ENCODE measurements around the gene LNX2.
A peak's percentile ranks its signal among the peaks of the same experiment; 100 is the strongest.

LNX2 gene

DNA sequence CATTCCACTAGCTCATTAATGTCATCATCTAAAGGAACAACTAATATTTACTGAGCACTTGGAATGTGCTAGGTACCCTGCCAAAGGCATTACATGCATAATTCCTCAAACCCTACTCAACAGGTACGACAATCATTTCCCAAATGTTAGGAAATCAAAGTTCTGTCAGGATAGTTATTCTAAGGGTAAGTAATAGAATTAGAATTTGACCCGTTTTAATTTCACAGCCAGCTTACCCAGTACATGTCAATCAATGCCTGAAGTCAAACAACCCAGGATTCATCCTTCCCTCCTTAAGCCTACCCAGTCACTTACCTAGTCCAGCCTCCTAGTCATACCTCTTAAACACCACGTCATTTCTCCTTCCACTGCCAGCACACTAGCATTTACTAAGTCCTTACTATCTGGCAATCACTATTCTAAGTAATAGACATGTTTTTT lies 2.4 kb downstream of the LNX2 start:
- DNase-seq (ENCODE audit: insufficient read length, low spot score) (no peak), FAIRE-seq (no peak)

- DNase-seq (ENCODE audit: insufficient read length, low spot score) (no peak), FAIRE-seq (no peak)
Observed at GRCh38 chr13:27613628-27614027, 6.7 kb downstream of the LNX2 start.

- FAIRE-seq (peak; percentile 26), DNase-seq (ENCODE audit: insufficient read length, low spot score) (no peak)
Observed at GRCh38 chr13:27607125-27607524, 13.2 kb downstream of the LNX2 start.

DNA sequence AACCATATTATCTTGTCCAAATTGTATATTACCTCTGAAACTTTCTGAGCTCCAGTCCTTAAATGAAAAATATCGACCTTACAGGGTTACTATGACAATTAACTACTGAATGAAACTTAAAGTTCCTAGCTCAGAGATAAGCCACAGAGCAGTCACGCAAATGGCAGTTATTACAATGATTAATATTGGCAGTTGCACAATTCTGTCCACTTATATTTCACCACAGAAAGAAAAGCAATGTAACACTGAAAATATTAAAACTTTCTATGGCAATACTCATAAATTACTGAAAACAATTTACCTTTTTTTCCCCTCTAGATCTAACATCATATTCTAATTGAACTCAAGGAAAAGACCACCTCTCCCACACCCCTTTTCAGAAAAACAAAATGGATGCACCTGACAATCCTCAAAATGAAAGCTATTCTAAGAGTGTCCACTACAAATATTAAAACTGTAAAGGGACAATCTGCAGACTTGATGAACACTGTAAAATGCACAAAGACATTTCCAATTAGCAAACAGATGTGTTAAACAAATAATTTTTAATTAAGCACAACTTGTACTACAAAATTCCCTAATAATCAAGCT lies 14.6 kb downstream of the LNX2 start:
- DNase-seq (ENCODE audit: insufficient read length, low spot score) (no peak), FAIRE-seq (peak; percentile 55)

DNA sequence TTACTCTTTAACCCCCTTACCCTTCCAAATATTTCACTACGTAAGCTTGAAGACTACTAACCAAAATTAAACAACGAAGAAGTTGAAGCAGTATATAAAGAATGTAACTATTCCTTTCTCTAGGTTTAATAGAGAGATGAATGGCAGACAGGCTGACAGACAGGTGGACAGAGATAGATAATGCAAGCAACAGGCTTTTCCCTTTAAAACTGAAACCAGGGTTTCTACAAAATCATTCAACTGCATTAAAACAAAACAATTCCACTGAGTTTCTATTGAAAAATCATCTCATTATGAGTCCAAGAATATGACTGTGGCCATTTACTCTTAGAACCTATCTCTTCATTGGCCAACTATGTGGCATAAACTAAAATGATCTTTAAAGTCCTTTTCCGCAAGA lies 15.2 kb downstream of the LNX2 start:
- DNase-seq (ENCODE audit: insufficient read length, low spot score) (no peak), FAIRE-seq (peak; percentile 53)

DNA sequence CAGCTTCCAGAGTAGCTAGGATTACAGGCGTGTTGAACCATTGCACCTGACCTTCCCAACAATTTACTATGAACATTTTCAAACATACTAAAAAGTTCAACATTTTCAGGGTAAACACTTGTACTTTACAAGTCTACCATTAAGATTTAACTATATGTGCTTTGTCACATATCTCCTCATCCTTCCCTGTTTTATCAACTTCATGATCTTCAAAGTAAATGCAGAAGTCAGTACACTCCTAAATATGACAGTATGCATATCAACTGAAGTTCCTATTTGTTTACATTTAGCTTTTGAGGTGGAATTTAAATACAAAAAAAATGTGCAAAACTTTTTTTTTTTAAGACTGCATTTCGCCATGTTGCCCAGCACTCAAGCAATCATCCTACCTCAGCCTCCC lies 18.5 kb downstream of the LNX2 start:
- no peak for FAIRE-seq
- DNase-seq (ENCODE audit: insufficient read length, low spot score): no peak

GRCh38 chr13:27601208-27601607 lies 19.1 kb downstream of the LNX2 start:
- no peak for FAIRE-seq
- DNase-seq (ENCODE audit: insufficient read length, low spot score): no peak

- no peak for FAIRE-seq
- DNase-seq (ENCODE audit: insufficient read length, low spot score): no peak
Observed at GRCh38 chr13:27600711-27601110, 19.6 kb downstream of the LNX2 start.

DNA sequence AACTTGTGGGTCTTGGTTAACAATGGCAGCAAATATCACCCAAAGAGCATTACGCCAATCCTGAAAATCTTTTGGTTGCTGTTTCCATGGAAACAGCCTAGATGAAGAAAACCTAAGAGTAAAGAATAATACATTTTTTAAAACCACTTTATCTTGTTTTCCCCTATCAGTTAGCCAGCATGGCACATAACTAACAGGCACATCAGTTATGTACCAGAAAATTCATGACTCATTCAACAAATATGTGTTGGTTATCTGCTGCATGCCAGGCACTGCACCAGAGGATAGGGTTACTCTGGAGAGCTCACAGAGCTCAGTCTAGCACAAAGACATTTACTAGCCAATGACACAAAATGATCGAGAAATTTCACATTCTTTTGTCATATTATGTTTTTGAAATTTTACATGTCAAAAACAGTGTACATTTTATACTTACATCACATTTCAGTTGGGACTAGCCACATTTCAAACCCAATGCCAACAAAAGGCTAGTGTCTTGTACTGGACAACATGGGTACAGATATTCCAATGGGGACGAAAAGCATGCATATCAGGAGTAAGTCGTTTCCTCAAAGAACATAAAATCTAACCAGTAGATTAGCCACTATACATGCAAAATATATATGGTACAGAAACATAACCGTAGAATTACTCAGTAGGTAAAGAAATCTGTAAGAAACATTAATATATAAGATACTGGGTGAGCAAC lies 20.3 kb downstream of the LNX2 start:
- no peak for DNase-seq (ENCODE audit: insufficient read length, low spot score)
- no peak for FAIRE-seq

DNA sequence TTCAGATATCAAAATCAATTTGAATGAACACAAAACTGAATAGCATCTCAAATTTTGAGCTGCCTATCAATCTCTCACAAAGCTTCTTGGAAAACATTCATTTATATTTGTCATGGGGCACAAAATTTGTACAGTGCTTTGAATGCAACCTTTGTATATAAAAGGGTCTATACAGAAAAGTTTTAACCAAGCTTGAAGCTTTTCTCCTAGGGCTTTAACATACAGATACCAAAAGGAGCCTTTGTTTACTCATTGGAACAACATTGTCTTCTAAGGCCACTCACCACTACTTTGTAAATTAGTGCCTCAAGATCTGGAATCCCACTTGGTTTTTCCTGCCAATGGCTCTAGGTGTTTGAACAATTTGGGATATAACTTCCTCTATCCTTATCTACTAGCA lies 21.2 kb downstream of the LNX2 start:
- no peak for DNase-seq (ENCODE audit: insufficient read length, low spot score)
- no peak for FAIRE-seq

DNA sequence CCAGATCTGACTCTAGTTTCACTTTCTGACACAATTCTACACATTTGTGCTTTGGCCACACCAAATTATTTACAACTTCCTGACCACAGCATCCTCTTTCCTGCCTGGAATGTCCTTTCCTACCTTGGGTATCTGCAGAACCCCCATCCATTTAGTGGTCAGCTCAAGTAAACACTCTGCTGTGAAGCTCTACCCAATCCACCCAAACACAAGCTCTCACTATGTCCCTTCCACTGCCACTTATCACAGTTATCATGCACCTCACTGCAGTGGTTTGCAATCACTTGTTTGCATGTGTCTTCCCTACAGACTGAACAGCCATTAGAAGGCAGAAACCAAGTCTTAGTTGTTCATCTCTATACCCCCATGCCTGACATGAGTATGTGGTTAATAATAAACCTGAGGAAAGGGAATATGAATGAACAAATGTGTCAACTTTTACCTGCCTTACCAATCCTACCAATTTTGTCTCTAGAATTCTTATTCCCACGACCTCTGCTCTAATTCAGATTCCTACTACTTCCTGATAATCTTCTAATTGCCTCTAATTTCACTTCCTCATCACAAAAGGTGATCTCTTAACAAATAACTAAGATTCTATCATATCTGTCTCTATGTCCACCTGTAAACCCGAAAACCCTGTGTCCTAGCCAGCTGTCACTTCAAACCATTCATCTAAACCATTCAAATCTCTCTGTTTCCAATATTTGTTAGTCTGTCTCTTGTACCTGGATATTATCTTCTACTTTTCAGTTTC lies 25.1 kb downstream of the LNX2 start:
- FAIRE-seq (peak; percentile 21), DNase-seq (ENCODE audit: insufficient read length, low spot score) (no peak)

GRCh38 chr13:27593267-27593666 lies 27.1 kb downstream of the LNX2 start:
- DNase-seq (ENCODE audit: insufficient read length, low spot score) (no peak), FAIRE-seq (no peak)

DNA sequence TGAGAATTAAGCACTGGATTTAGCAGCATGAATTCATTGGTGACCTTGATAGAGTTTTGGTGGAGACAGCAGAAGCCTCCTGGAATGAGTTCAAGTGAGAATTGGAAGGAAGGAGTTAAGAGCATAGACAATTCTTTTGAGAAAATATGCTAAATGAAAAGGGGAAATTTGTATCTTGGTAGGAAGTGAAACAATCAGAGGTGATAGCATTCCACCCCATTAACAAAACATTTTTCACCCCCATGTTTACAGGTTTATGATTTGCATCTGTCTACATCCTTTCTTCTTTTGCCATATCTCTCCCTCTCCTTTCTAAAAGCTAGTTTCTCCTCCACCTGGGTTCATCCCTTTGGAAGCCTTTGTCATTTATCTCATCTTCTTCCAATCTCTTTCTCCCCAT lies 27.5 kb downstream of the LNX2 start:
- FAIRE-seq (peak; percentile 66), DNase-seq (ENCODE audit: insufficient read length, low spot score) (no peak)

DNA sequence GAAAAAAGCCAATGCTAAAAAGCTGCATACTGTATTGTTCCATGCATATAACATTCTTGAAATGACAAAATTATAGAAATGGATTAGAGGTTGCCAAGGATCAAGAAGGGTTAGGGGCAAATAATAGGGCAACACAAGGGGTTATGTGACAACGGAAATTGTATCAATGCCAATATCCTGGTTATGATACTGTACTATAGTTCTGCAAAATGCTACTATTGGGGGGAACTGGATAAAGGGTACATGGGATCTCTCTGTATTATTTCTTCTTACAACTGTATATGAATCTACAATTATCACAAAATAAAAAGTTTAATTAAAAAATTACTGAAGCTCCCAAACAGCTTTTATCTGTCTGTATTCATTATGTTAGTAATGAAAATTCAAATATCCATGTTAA lies 31.9 kb downstream of the LNX2 start:
- no peak for DNase-seq (ENCODE audit: insufficient read length, low spot score)
- FAIRE-seq: no peak

DNA sequence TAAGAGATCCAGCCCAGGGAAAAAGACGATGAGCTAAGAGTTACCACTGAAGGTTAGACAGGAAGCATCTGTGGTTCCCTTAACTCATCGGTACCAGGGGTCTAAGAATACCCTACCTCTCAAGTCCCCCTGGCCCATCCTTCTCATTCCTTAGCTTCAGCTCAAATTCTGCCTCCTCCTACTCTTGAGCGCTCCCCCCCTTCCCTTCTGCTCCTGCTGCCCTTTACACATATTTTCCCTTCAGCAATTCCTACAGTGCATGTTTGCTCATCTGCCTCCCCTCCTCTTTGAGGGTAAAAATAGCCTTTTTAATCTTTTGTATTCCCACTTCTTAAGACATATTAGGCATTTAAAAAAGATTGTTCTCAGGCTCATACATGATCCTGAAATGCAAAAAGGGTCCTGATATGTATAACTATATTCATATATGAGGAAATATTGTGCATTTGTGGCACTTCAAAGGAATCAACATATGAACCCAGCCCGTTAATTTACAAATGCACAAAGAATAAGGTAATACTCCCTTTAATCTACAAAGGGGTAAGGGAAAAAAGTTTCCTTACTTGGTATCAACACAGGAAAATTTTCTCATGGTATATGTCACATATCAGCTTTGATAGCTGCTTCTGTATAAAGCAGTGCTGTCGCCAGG lies 33.1 kb downstream of the LNX2 start:
- no peak for FAIRE-seq
- no peak for DNase-seq (ENCODE audit: insufficient read length, low spot score)

GRCh38 chr13:27583645-27584044 lies 36.7 kb downstream of the LNX2 start:
- FAIRE-seq: no peak
- DNase-seq (ENCODE audit: insufficient read length, low spot score): no peak

DNA sequence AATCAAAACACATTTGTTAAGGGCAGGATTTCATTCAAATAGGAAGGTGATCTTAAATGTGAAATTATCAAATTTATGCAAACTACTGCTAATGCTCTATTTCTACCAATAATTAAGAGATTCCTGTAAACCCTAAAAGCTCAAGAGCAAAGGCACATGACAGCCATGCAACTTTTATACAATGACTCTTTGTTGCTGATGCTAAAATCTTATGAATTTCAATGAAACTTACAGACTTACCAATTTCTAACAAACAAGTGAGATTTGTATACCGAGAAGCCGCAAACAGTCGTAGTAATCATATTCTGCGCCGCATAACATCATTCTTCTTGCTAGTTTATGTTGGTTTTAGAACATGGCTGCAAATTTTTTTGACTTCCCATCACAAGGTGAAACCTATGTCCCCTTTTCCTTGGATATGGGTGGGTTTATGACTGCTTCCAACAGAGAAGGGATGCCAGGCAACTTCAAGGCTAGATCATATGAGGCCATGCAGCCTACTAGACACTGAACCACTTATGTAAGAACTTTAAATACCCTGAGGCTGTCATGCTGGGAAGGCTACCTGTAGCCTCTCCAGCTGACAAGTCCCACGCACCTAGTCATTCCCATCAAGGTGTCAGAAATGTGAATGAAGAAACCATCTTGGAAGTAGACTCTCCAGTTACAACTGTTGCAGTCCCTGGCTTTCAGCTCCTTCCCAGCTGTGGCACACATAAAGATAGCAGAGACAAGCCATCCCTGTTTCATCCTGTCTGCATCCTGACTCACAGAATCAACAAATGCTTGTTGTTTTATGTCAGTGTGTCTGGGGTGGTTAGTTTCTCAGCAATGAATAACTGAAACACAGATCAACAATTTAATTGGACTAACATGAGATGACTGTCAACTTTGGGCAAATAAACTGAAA lies 42.0 kb downstream of the LNX2 start:
- FAIRE-seq: no peak

DNA sequence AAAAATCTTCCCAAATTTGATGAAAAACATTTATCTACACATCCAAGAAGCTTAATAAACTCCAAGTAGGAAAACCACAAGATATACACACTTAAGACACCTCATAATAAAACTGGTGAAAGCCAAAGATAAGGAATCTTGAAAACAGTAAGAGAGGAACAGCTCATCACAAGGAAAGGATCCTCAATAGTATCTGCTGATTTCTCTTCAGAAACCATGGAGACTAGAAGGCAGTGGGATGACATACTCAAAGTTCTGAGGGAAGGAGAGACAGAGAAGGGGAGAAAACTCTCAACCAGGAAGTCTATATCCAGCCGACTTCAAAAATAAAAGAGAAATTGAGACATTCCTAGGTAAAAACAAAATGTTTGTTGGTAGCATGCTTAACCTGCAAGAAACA lies 45.7 kb downstream of the LNX2 start:
- DNase-seq (ENCODE audit: insufficient read length, low spot score) (no peak), FAIRE-seq (no peak)

More for the DNA sequence above, 42.0 kb downstream of the LNX2 start:
- DNase-seq (ENCODE audit: insufficient read length, low spot score): no peak

- FAIRE-seq (no peak), DNase-seq (ENCODE audit: insufficient read length, low spot score) (no peak)
Observed at GRCh38 chr13:27573265-27573664, 47.1 kb downstream of the LNX2 start.

- FAIRE-seq (peak; percentile 47), DNase-seq (ENCODE audit: insufficient read length, low spot score) (no peak)
Observed at GRCh38 chr13:27572234-27572901, 48.0 kb downstream of the LNX2 start.

Data from GM19239 (cell line).